SK-N-SH treated with all-trans-retinoic acid at 6 μM for 48 hours (cell line): ENCODE data around the gene FXR1.

ENCODE experiments used
- ATAC-seq: fragments of 200-7000 bp; cut with Tn5 transposase; 3 replicates; pipeline ENCODE4 v1.9.1; 2020; ENCODE audit warnings: mild to moderate bottlenecking, moderate library complexity
- ARNTL ChIP-seq: fragments of 450-650 bp; formaldehyde crosslinking; IDR thresholded peaks from 2 replicates; pipeline ENCODE4 v1.5.0; 2020; ENCODE audit warnings: low read depth, mild to moderate bottlenecking, moderate library complexity, borderline replicate concordance
- BACH2 ChIP-seq: fragments of 250-450 bp; sonication (Bioruptor Pico); IDR thresholded peaks from 2 replicates; pipeline ENCODE4 v1.9.0; 2021; ENCODE audit warnings: mild to moderate bottlenecking, borderline replicate concordance
- CSDC2 ChIP-seq: fragments of 250-450 bp; sonication (Bioruptor Pico); IDR thresholded peaks from 2 replicates; pipeline ENCODE4 v1.5.0; 2020; ENCODE audit warnings: mild to moderate bottlenecking, moderate library complexity
- CSRNP3 ChIP-seq: fragments of 250-450 bp; sonication (Bioruptor Pico); IDR thresholded peaks from 2 replicates; pipeline ENCODE4 v1.5.1; 2021; ENCODE audit warnings: mild to moderate bottlenecking, moderate library complexity
- ESRRG ChIP-seq: fragments of 250-450 bp; sonication (Bioruptor Pico); IDR thresholded peaks from 2 replicates; pipeline ENCODE4 v1.6.1; 2021; ENCODE audit warnings: mild to moderate bottlenecking
- GLIS3 ChIP-seq: fragments of 250-450 bp; sonication (Bioruptor Pico); IDR thresholded peaks from 2 replicates; pipeline ENCODE4 v1.5.0; 2020; ENCODE audit warnings: mild to moderate bottlenecking, moderate library complexity
- ISL1 ChIP-seq: fragments of 250-450 bp; sonication (Bioruptor Pico); IDR thresholded peaks from 2 replicates; pipeline ENCODE4 v2.1.2; 2022; ENCODE audit warnings: mild to moderate bottlenecking, moderate library complexity
- OSR1 ChIP-seq: fragments of 250-450 bp; sonication (Bioruptor Pico); IDR thresholded peaks from 2 replicates; pipeline ENCODE4 v1.8.0; 2022; ENCODE audit warnings: moderate library complexity, mild to moderate bottlenecking, inconsistent platforms
- PATZ1 ChIP-seq: fragments of 250-450 bp; sonication (Bioruptor Pico); IDR thresholded peaks from 2 replicates; pipeline ENCODE4 v1.8.0; 2020; ENCODE audit warnings: mild to moderate bottlenecking, moderate library complexity, borderline replicate concordance
- POU6F1 ChIP-seq: fragments of 250-450 bp; sonication (Bioruptor Pico); IDR thresholded peaks from 2 replicates; pipeline ENCODE4 v1.8.0; 2021; ENCODE audit warnings: low read depth, mild to moderate bottlenecking, moderate library complexity, borderline replicate concordance
- PPARA ChIP-seq: fragments of 250-450 bp; sonication (Bioruptor Pico); IDR thresholded peaks from 2 replicates; pipeline ENCODE4 v1.5.0; 2020; ENCODE audit warnings: mild to moderate bottlenecking, borderline replicate concordance
- RARB ChIP-seq: fragments of 250-450 bp; sonication (Bioruptor Pico); IDR thresholded peaks from 2 replicates; pipeline ENCODE4 v1.8.0; 2021; ENCODE audit warnings: mild to moderate bottlenecking, moderate library complexity
- SNAI2 ChIP-seq: fragments of 250-450 bp; sonication (Bioruptor Pico); IDR thresholded peaks from 2 replicates; pipeline ENCODE4 v1.5.0; 2020; ENCODE audit warnings: mild to moderate bottlenecking, moderate library complexity
- TCF4 ChIP-seq: fragments of 250-450 bp; sonication (Bioruptor Pico); IDR thresholded peaks from 2 replicates; pipeline ENCODE4 v1.8.0; 2021; ENCODE audit warnings: mild to moderate bottlenecking, moderate library complexity, borderline replicate concordance
- TSHZ2 ChIP-seq: fragments of 250-450 bp; sonication (Bioruptor Pico); IDR thresholded peaks from 2 replicates; pipeline ENCODE4 v1.5.0; 2020; ENCODE audit warnings: mild to moderate bottlenecking, moderate library complexity
- ZC3H10 ChIP-seq: fragments of 250-450 bp; sonication (Bioruptor Pico); IDR thresholded peaks from 2 replicates; pipeline ENCODE4 v1.5.1; 2021; ENCODE audit warnings: mild to moderate bottlenecking, moderate library complexity
- ZFP3 ChIP-seq: fragments of 250-450 bp; sonication (Bioruptor Pico); IDR thresholded peaks from 2 replicates; pipeline ENCODE4 v1.5.0; 2020; ENCODE audit warnings: mild to moderate bottlenecking, moderate library complexity
- ZFP30 ChIP-seq: fragments of 450-650 bp; formaldehyde crosslinking; IDR thresholded peaks from 2 replicates; pipeline ENCODE4 v1.5.0; 2022; ENCODE audit warnings: mild to moderate bottlenecking, moderate library complexity
- ZNF70 ChIP-seq: fragments of 450-650 bp; formaldehyde crosslinking; IDR thresholded peaks from 2 replicates; pipeline ENCODE4 v1.5.0; 2020; ENCODE audit warnings: mild to moderate bottlenecking, moderate library complexity
- ZNF8 ChIP-seq: fragments of 450-650 bp; formaldehyde crosslinking; IDR thresholded peaks from 2 replicates; pipeline ENCODE4 v1.5.0; 2020; ENCODE audit warnings: mild to moderate bottlenecking, moderate library complexity

FXR1 gene

GRCh38 chr3:181006541-181006940, 94.1 kb downstream of the FXR1 start:
- TF ChIP-seq OSR1 (CRISPR knock-in tag): no peak
- no peak for TF ChIP-seq SNAI2 (CRISPR knock-in tag)
- no peak for TF ChIP-seq TSHZ2 (CRISPR knock-in tag)
- no peak for TF ChIP-seq ZFP30
- TF ChIP-seq ZC3H10 (CRISPR knock-in tag): no peak
- TF ChIP-seq ZNF8 (CRISPR knock-in tag): no peak
- no peak for TF ChIP-seq TCF4 (CRISPR knock-in tag)
- TF ChIP-seq POU6F1 (CRISPR knock-in tag): no peak
- no peak for TF ChIP-seq ARNTL
- TF ChIP-seq ISL1: no peak
- TF ChIP-seq ZFP3: no peak
- TF ChIP-seq RARB (CRISPR knock-in tag): no peak
- ATAC-seq: no peak

GRCh38 chr3:181007262-181007661, 94.8 kb downstream of the FXR1 start:
- ATAC-seq: no peak
- TF ChIP-seq GLIS3 (CRISPR knock-in tag) (no peak), PATZ1 (no peak), TSHZ2 (CRISPR knock-in tag) (no peak), PPARA (CRISPR knock-in tag) (no peak), ZFP30 (no peak), ZNF8 (CRISPR knock-in tag) (no peak), BACH2 (CRISPR knock-in tag) (no peak), CSRNP3 (no peak)

GRCh38 chr3:181008796-181009195, 96.3 kb downstream of the FXR1 start:
- ATAC-seq: no peak
- TF ChIP-seq PPARA (CRISPR knock-in tag): no peak
- no peak for TF ChIP-seq ZNF8 (CRISPR knock-in tag)
- TF ChIP-seq ZFP30: no peak
- no peak for TF ChIP-seq PATZ1
- TF ChIP-seq ESRRG (CRISPR knock-in tag): no peak
- TF ChIP-seq CSRNP3: no peak
- TF ChIP-seq SNAI2 (CRISPR knock-in tag): no peak
- no peak for TF ChIP-seq ISL1
- TF ChIP-seq GLIS3 (CRISPR knock-in tag): no peak
- no peak for TF ChIP-seq TSHZ2 (CRISPR knock-in tag)
- no peak for TF ChIP-seq ZNF70
- no peak for TF ChIP-seq ZFP3
- no peak for TF ChIP-seq CSDC2 (CRISPR knock-in tag)
- no peak for TF ChIP-seq RARB (CRISPR knock-in tag)
- no peak for TF ChIP-seq BACH2 (CRISPR knock-in tag)
